SU-DHL-6 (cell line): ENCODE measurements around the gene CCDC60.

Experiments
- H2AFZ ChIP-seq: fragments of 200-600 bp; sonication (generic); 2 replicates; pipeline ENCODE4 v1.6.1; 2014; ENCODE audit warnings: low read depth, mild to moderate bottlenecking, moderate library complexity, mixed read lengths, antibody characterized with exemption, low read length; ENCODE audit not compliant: severe bottlenecking
- H3F3A ChIP-seq: fragments of 200-600 bp; shearing (Covaris generic); 2 replicates; pipeline ENCODE4 v1.6.0; 2016; ENCODE audit warnings: antibody characterized with exemption, mild to moderate bottlenecking; ENCODE audit not compliant: insufficient read depth
- H3K27ac ChIP-seq: fragments of 200-600 bp; sonication (generic); 2 replicates; pipeline ENCODE4 v1.5.1; 2016; ENCODE audit warnings: low read depth, mild to moderate bottlenecking, low read length, moderate library complexity, mixed read lengths
- H3K27me3 ChIP-seq: fragments of 200-600 bp; sonication (generic), shearing (Covaris generic); 2 replicates; pipeline ENCODE4 v1.6.0; 2014; ENCODE audit warnings: mild to moderate bottlenecking, low read length
- H3K36me3 ChIP-seq: fragments of 200-600 bp; sonication (generic); 2 replicates; pipeline ENCODE4 v1.6.1; 2014; ENCODE audit warnings: mild to moderate bottlenecking, low read length, mixed read lengths
- H3K4me2 ChIP-seq: fragments of 300-600, 200-600 bp; shearing (Covaris generic), sonication (generic); 2 replicates; pipeline ENCODE4 v1.6.0; 2014; ENCODE audit warnings: low read length, low read depth, mild to moderate bottlenecking; ENCODE audit not compliant: poor library complexity, severe bottlenecking
- H3K4me3 ChIP-seq: fragments of 200-600 bp; sonication (generic); 2 replicates; pipeline ENCODE4 v1.5.1; 2014; ENCODE audit warnings: antibody characterized with exemption, low read length, mild to moderate bottlenecking, mixed read lengths; ENCODE audit not compliant: insufficient read depth, poor library complexity, severe bottlenecking
- H3K79me2 ChIP-seq: fragments of 200-600 bp; sonication (generic); 2 replicates; pipeline ENCODE4 v1.6.1; 2014; ENCODE audit warnings: mild to moderate bottlenecking, low read length, moderate library complexity; ENCODE audit not compliant: insufficient read depth
- H3K9ac ChIP-seq: fragments of 200-600 bp; sonication (generic); 2 replicates; pipeline ENCODE4 v1.7.0; 2014; ENCODE audit warnings: mild to moderate bottlenecking, low read length
- H3K9me2 ChIP-seq: fragments of 200-600 bp; sonication (generic); replicated peaks from 2 replicates; pipeline ENCODE4 v1.6.1; 2014; ENCODE audit warnings: low read length; ENCODE audit not compliant: insufficient read depth
- H3K9me3 ChIP-seq: fragments of 200-600 bp; sonication (generic); 2 replicates; pipeline ENCODE4 v1.6.1; 2014; ENCODE audit warnings: low read length, mixed read lengths; ENCODE audit not compliant: insufficient read depth
- H4K20me1 ChIP-seq: fragments of 200-600 bp; sonication (generic); 2 replicates; pipeline ENCODE4 v1.6.1; 2014; ENCODE audit warnings: low read depth, mild to moderate bottlenecking, antibody characterized with exemption, low read length, moderate library complexity, mixed read lengths
- EZH2phosphoT487 ChIP-seq: fragments of 200-600 bp; sonication (generic), shearing (Covaris generic); conservative IDR thresholded peaks from 2 replicates; pipeline ENCODE4 v1.6.1; 2018; ENCODE audit warnings: mild to moderate bottlenecking, antibody characterized with exemption, low read length, moderate library complexity, mixed read lengths
- TF ChIP-seq, protein P1 (sequence below): fragments of 200-600 bp; sonication (generic); IDR thresholded peaks from one replicate; pipeline ENCODE4 v1.5.1; 2017; ENCODE audit warnings: antibody characterized with exemption, mild to moderate bottlenecking, low read length, moderate library complexity; ENCODE audit not compliant: insufficient read depth, poor library complexity, severe bottlenecking

The CCDC60 gene

GRCh38 chr12:119423285-119423684 lies 88.8 kb downstream of the CCDC60 start:
- Histone ChIP-seq H3K9me3 (no peaks in the 10 kb centered on the region), H3K36me3 (no peaks in the 10 kb centered on the region), H2AFZ (no peak overlapping the region), H3K4me3 (no peak overlapping the region), H3K4me2 (no peak overlapping the region), H3K9me2 (no peaks in the 10 kb centered on the region), H3K79me2 (no peaks in the 10 kb centered on the region), H4K20me1 (no peaks in the 10 kb centered on the region), H3K9ac (no peak overlapping the region), H3F3A (no peaks in the 10 kb centered on the region), H3K27me3 (no peaks in the 10 kb centered on the region), H3K27ac (no peak overlapping the region)
- TF ChIP-seq, protein P1, sequence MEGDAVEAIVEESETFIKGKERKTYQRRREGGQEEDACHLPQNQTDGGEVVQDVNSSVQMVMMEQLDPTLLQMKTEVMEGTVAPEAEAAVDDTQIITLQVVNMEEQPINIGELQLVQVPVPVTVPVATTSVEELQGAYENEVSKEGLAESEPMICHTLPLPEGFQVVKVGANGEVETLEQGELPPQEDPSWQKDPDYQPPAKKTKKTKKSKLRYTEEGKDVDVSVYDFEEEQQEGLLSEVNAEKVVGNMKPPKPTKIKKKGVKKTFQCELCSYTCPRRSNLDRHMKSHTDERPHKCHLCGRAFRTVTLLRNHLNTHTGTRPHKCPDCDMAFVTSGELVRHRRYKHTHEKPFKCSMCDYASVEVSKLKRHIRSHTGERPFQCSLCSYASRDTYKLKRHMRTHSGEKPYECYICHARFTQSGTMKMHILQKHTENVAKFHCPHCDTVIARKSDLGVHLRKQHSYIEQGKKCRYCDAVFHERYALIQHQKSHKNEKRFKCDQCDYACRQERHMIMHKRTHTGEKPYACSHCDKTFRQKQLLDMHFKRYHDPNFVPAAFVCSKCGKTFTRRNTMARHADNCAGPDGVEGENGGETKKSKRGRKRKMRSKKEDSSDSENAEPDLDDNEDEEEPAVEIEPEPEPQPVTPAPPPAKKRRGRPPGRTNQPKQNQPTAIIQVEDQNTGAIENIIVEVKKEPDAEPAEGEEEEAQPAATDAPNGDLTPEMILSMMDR, result no peak
- no peak for TF ChIP-seq EZH2phosphoT487

- Histone ChIP-seq H3K36me3 (no peaks in the 10 kb centered on the region), H3K4me3 (no peak overlapping the region), H3K9me3 (no peaks in the 10 kb centered on the region), H3K27me3 (no peaks in the 10 kb centered on the region), H3K27ac (no peak overlapping the region), H3K4me2 (no peak overlapping the region), H4K20me1 (no peaks in the 10 kb centered on the region), H2AFZ (no peak overlapping the region), H3K9ac (no peak overlapping the region), H3K79me2 (no peaks in the 10 kb centered on the region), H3F3A (no peaks in the 10 kb centered on the region), H3K9me2 (no peaks in the 10 kb centered on the region)
- TF ChIP-seq EZH2phosphoT487, result no peak
- TF ChIP-seq, protein P1, result no peak
These were observed 91.1 kb downstream of the CCDC60 start for GRCh38 chr12:119425623-119426022.

DNA sequence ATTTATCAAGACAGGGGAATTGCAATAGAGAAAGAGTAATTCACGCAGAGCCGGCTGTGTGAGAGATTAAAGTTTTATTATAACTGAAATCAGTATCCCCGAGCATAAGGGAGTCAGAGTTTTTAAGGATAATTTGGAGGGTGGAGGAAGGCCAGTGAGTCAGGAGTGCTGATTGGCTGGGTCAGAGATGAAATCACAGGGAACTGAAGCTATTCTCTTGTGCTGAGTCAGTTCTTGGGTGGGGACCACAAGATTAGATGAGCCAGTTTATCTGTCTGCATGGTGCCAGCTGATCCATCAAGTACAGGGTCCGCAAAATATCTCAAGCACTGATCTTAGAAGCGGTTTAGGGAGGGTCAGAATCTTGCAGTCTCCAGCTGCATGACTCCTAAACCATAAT lies 96.6 kb downstream of the CCDC60 start:
- H2AFZ ChIP-seq, result no peak overlapping the region
- no peak overlapping the region for H3K4me3 ChIP-seq
- no peaks in the 10 kb centered on the region for H3F3A ChIP-seq
- no peak overlapping the region for H3K4me2 ChIP-seq
- H3K27me3 ChIP-seq, result no peaks in the 10 kb centered on the region
- H3K27ac ChIP-seq, result no peak overlapping the region
- H3K9ac ChIP-seq, result no peak overlapping the region
- no peaks in the 10 kb centered on the region for H3K9me2 ChIP-seq
- no peaks in the 10 kb centered on the region for H4K20me1 ChIP-seq
- H3K9me3 ChIP-seq, result no peaks in the 10 kb centered on the region
- H3K79me2 ChIP-seq, result no peaks in the 10 kb centered on the region
- TF ChIP-seq, protein P1, result no peak
- TF ChIP-seq EZH2phosphoT487, result no peak
- no peaks in the 10 kb centered on the region for H3K36me3 ChIP-seq
